H1 (cell line): ENCODE measurements around the gene MRPS34. TPM values are rescaled to one million over a fixed set of nuclear protein-coding genes. Genes with fewer than 3 reads are reported as not detected.

Experiments used
- CTCF ChIA-PET: fragments of 300-600 bp; sonication (Branson Sonifier 250); formaldehyde crosslinking; loops from one replicate; lab custom pipeline; 2021; ENCODE audit not compliant: partially characterized antibody; lab: Charles Lee
- POLR2A ChIA-PET: fragments of 300-600 bp; sonication (Branson Sonifier 250); formaldehyde crosslinking; loops from one replicate; lab custom pipeline; 2021; ENCODE audit warnings: inconsistent platforms; ENCODE audit not compliant: partially characterized antibody; lab: Charles Lee
- DNase-seq, 2 experiments: peaks; one replicate each; pipeline versions ENCODE4 v3.0.0 to v3.0.0-alpha.2; 2010 to 2022; ENCODE audit warnings: low spot score in 2 of 2, low read depth in 1 of 2, mixed read lengths in 1 of 2
- FAIRE-seq: peaks from 2 replicates; lab custom pipeline; 2011; peaks lifted over from hg19 to GRCh38; lab: Jason Lieb, UNC
- H2AFZ ChIP-seq: 2 replicates; pipeline ENCODE4 v1.8.1; 2012; ENCODE audit warnings: low read length, inconsistent platforms
- H2AK5ac ChIP-seq: 2 replicates; pipeline ENCODE4 v1.6.1; 2013; ENCODE audit warnings: low read depth, low read length
- H2BK120ac ChIP-seq: replicated peaks from 2 replicates; pipeline ENCODE3; 2013; ENCODE audit warnings: low read depth, low read length, inconsistent platforms
- H2BK12ac ChIP-seq: 2 replicates; pipeline ENCODE4 v1.6.1; 2013; ENCODE audit warnings: low read depth, low read length
- H2BK15ac ChIP-seq: 2 replicates; pipeline ENCODE4 v1.6.1; 2013; ENCODE audit warnings: low read length
- H2BK20ac ChIP-seq: 2 replicates; pipeline ENCODE4 v1.6.1; 2013; ENCODE audit warnings: low read length
- H2BK5ac ChIP-seq: 2 replicates; pipeline ENCODE4 v1.6.1; 2013; ENCODE audit warnings: low read depth, low read length
- H3K14ac ChIP-seq: 2 replicates; pipeline ENCODE4 v1.6.1; 2013; ENCODE audit warnings: inconsistent platforms; ENCODE audit not compliant: insufficient read length
- H3K18ac ChIP-seq: 2 replicates; pipeline ENCODE4 v1.6.1; 2013; ENCODE audit warnings: low read length; ENCODE audit errors: extremely low read depth
- H3K23ac ChIP-seq: 2 replicates; pipeline ENCODE4 v1.6.1; 2013; ENCODE audit warnings: inconsistent platforms; ENCODE audit not compliant: insufficient read length
- H3K23me2 ChIP-seq: 2 replicates; pipeline ENCODE4 v1.6.1; 2013; ENCODE audit warnings: low read depth, low read length
- H3K27ac ChIP-seq: 2 replicates; pipeline ENCODE4 v1.6.1; 2011; ENCODE audit warnings: low read depth, low read length, inconsistent platforms
- H3K27me3 ChIP-seq, 4 experiments: replicated peaks in 1 of 4; 1 replicate in 1 of 4; 2 replicates in 3 of 4; pipeline versions ENCODE4 v1.6.1 to v1.8.1; 2011 to 2013; ENCODE audit warnings: low read length in 3 of 4, mild to moderate bottlenecking in 3 of 4, inconsistent platforms in 2 of 4, mixed read lengths in 2 of 4, moderate library complexity in 1 of 4; ENCODE audit not compliant: control insufficient read depth in 3 of 4, insufficient read depth in 3 of 4; ENCODE audit errors: extremely low read depth in 1 of 4
- H3K36me3 ChIP-seq, 4 experiments: 2 replicates each; pipeline versions ENCODE4 v1.6.1 to v1.8.1; 2011 to 2013; ENCODE audit warnings: mild to moderate bottlenecking in 4 of 4, low read length in 3 of 4, moderate library complexity in 2 of 4, control low read depth in 1 of 4, inconsistent platforms in 1 of 4; ENCODE audit not compliant: insufficient read depth in 4 of 4, control insufficient read depth in 2 of 4
- H3K4ac ChIP-seq: replicated peaks from 2 replicates; pipeline ENCODE3; 2013; ENCODE audit warnings: low read length, low read depth, mixed read lengths, inconsistent platforms; ENCODE audit not compliant: insufficient read length
- H3K4me1 ChIP-seq, 4 experiments: replicated peaks in 1 of 4; 1 replicate in 1 of 4; 2 replicates in 3 of 4; pipeline versions ENCODE4 v1.6.1 to v1.8.1; 2011 to 2013; ENCODE audit warnings: low read length in 3 of 4, inconsistent platforms in 2 of 4, mixed read lengths in 1 of 4; ENCODE audit not compliant: insufficient read depth in 4 of 4, control insufficient read depth in 3 of 4
- H3K4me2 ChIP-seq, 2 experiments: 2 replicates each; pipeline versions ENCODE4 v1.6.1 to v1.8.1; 2011 to 2013; ENCODE audit warnings: low read depth in 2 of 2, low read length in 2 of 2, control low read depth in 1 of 2, inconsistent platforms in 1 of 2, mild to moderate bottlenecking in 1 of 2; ENCODE audit not compliant: insufficient read depth in 1 of 2
- H3K4me3 ChIP-seq, 4 experiments: fragments of 200-600, 300-600 bp in 1 of 4; sonication (generic), shearing (Covaris generic), sonication (Bioruptor Twin) in 1 of 4; 2 replicates each; pipeline versions ENCODE4 v1.5.1 to v1.8.1; 2011 to 2016; ENCODE audit warnings: low read length in 4 of 4, low read depth in 3 of 4, control low read depth in 2 of 4, inconsistent platforms in 2 of 4, mild to moderate bottlenecking in 2 of 4, mixed read lengths in 1 of 4, moderate library complexity in 1 of 4; ENCODE audit not compliant: insufficient read depth in 2 of 4; ENCODE audit errors: extremely low read depth in 1 of 4
- H3K56ac ChIP-seq: replicated peaks from 2 replicates; pipeline ENCODE3; 2013; ENCODE audit warnings: low read depth, mild to moderate bottlenecking, mixed read lengths, low read length, inconsistent platforms; ENCODE audit not compliant: insufficient read length
- H3K79me1 ChIP-seq: 2 replicates; pipeline ENCODE4 v1.6.1; 2013; ENCODE audit warnings: low read depth, low read length, control low read depth
- H3K79me2 ChIP-seq, 2 experiments: 2 replicates each; pipeline versions ENCODE4 v1.6.1 to v1.8.1; 2012 to 2013; ENCODE audit warnings: low read length in 2 of 2, mild to moderate bottlenecking in 2 of 2, inconsistent platforms in 1 of 2; ENCODE audit not compliant: insufficient read depth in 2 of 2, control insufficient read depth in 1 of 2
- H3K9ac ChIP-seq, 4 experiments: replicated peaks in 1 of 4; 1 replicate in 1 of 4; 2 replicates in 3 of 4; pipeline versions ENCODE4 v1.6.1 to v1.8.1; 2011 to 2013; ENCODE audit warnings: low read depth in 3 of 4, low read length in 3 of 4, control low read depth in 2 of 4, mild to moderate bottlenecking in 2 of 4, moderate library complexity in 2 of 4, inconsistent platforms in 1 of 4; ENCODE audit errors: extremely low read depth in 1 of 4
- H3K9me3 ChIP-seq, 2 experiments: 2 replicates each; pipeline versions ENCODE4 v1.6.1 to v1.8.1; 2012 to 2013; ENCODE audit warnings: mild to moderate bottlenecking in 2 of 2, moderate library complexity in 2 of 2, control low read depth in 1 of 2, inconsistent platforms in 1 of 2, low read depth in 1 of 2, low read length in 1 of 2, mixed read lengths in 1 of 2; ENCODE audit not compliant: insufficient read depth in 2 of 2
- H4K20me1 ChIP-seq, 2 experiments: replicated peaks in 1 of 2; 2 replicates each; pipeline versions ENCODE3 to v1.8.1; 2011 to 2013; ENCODE audit warnings: inconsistent platforms in 2 of 2, low read length in 2 of 2, mild to moderate bottlenecking in 1 of 2; ENCODE audit not compliant: insufficient read depth in 2 of 2, control insufficient read depth in 1 of 2
- H4K5ac ChIP-seq: 2 replicates; pipeline ENCODE4 v1.6.1; 2013; ENCODE audit warnings: low read length, low read depth, mixed read lengths, inconsistent platforms; ENCODE audit not compliant: insufficient read length
- H4K8ac ChIP-seq: 2 replicates; pipeline ENCODE4 v1.8.0; 2013; ENCODE audit warnings: mild to moderate bottlenecking, moderate library complexity, low read length, inconsistent platforms; ENCODE audit not compliant: insufficient read depth; ENCODE audit errors: extremely low read depth
- H4K91ac ChIP-seq: replicated peaks from 2 replicates; pipeline ENCODE3; 2013; ENCODE audit warnings: low read length, mixed read lengths, inconsistent platforms; ENCODE audit not compliant: insufficient read length
- ASH2L ChIP-seq: fragments of 200-600, 300-600 bp; sonication (generic); IDR thresholded peaks from one replicate; pipeline ENCODE4 v1.7.1; 2017; ENCODE audit warnings: low read length
- POLR2A ChIP-seq, 2 experiments: IDR thresholded peaks; 1 replicate in 1 of 2; 2 replicates in 1 of 2; pipeline ENCODE4 v1.6.1; 2011; ENCODE audit warnings: low read depth in 2 of 2, low read length in 2 of 2, mild to moderate bottlenecking in 2 of 2; ENCODE audit errors: control extremely low read depth in 1 of 2
- POLR2AphosphoS5 ChIP-seq: IDR thresholded peaks from 2 replicates; pipeline ENCODE4 v1.6.1; 2011; ENCODE audit warnings: low read depth, low read length
- RAD21 ChIP-seq, 2 experiments: IDR thresholded peaks in 1 of 2; conservative IDR thresholded peaks in 1 of 2; 2 replicates each; pipeline ENCODE4 v1.6.1; 2011; ENCODE audit warnings: low read depth in 2 of 2, low read length in 2 of 2, improper control_type of control experiment in 1 of 2, inconsistent platforms in 1 of 2, mild to moderate bottlenecking in 1 of 2, moderate library complexity in 1 of 2
- SIX5 ChIP-seq: IDR thresholded peaks from 2 replicates; pipeline ENCODE4 v1.6.1; 2011; ENCODE audit warnings: mild to moderate bottlenecking, low read depth, low read length
- SUZ12 ChIP-seq: fragments of 200-600 bp; sonication (generic); IDR thresholded peaks from 2 replicates; pipeline ENCODE4 v1.6.1; 2012; ENCODE audit warnings: mild to moderate bottlenecking, inconsistent platforms, low read length, moderate library complexity, mixed read lengths
- WGBS, 2 experiments: shearing (Covaris generic) in 1 of 2; methylation state at CpG; one replicate each; pipeline versions ENCODE4 v1.1.6 to v1.1.7; 2013 to 2015; ENCODE audit warnings: low lambda C conversion rate in 2 of 2, mixed read lengths in 2 of 2, inconsistent platforms in 1 of 2, low coverage in 1 of 2, missing lambda C conversion rate in 1 of 2; ENCODE audit not compliant: insufficient replicate concordance in 2 of 2, insufficient coverage in 1 of 2, insufficient read length in 1 of 2; ENCODE audit errors: extremely low coverage in 1 of 2, missing lambda C conversion rate in 1 of 2; 5-methylcytosine and 5-hydroxymethylcytosine counted together
- polyA plus RNA-seq, 7 experiments: library from polyadenylated mRNA; depleted of rRNA in 3 of 7; stranded (reverse) in 5 of 7; unstranded in 2 of 7; fragments of >200 nt in 5 of 7; fragments of 200-250 nt in 2 of 7; gene quantifications; 1 replicate in 5 of 7; 2 replicates in 1 of 7; 4 replicates in 1 of 7; pipeline versions ENCODE4 v1.2.1 to v1.2.3, GENCODE V29; 2011 to 2013; ENCODE audit warnings: missing spikeins in 2 of 7, mixed read lengths in 2 of 7
- total RNA-seq: library from RNA; stranded (reverse); fragmentation: NEBNext Ultra II Directional; extraction: Animal tissue kit (Norgen Biotek cat#: 25700); gene quantifications from 2 replicates; pipeline ENCODE4 v1.2.1, GENCODE V29; 2021
- TF ChIP-seq, protein P1 (sequence below): IDR thresholded peaks from 2 replicates; pipeline ENCODE4 v1.6.1; 2012; ENCODE audit warnings: inconsistent platforms
- TF ChIP-seq, protein P2 (sequence below): IDR thresholded peaks from 2 replicates; pipeline ENCODE4 v1.6.1; 2012; ENCODE audit warnings: low read length, inconsistent platforms

Gene MRPS34
- total and polyA plus RNA-seq, 2 of the 8 experiments (the other 6 are each of a cell fraction or from before 2014, with no cell fraction given) = 168 to 252 TPM

DNA sequence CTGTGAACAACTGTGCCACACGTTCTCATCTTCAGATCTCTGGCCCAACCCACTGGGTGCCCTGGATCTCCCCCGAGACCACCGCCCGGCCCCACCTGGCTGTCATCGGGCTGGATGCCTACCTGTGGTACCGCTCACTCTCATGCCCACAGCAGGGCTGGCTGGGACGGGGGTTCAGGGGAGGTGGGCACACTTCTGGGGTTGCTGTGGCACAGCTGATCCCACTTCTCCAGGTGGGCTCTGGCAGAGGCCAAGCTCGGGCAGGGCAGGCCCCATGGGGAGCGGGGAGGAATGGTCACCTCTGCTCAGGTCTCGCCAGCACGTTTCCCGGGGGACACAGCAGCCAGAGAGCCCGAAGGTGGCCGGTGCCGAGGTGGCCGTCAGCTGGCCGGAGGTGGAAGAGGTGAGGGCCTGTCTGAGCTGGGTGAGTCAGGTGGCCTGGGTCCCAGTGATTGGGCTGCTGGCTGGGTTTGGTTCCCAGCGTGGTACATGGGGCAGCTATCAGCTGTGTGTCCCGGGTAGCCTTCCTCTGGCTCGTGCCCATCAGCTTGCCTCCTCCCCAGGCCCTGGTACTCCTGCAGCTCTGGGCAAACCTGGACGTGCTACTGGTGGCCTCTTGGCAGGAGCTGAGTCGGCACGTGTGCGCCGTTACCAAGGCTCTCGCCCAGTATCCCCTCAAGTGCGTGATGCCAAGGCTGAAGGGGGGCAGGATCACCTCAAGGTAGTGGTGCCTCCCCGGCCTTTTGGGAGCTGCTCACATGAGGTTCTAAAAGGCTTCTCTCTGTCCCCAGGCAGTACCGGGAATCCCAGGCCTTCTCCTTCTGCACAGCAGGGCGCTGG, 2.3 kb upstream of the MRPS34 start:
- Histone ChIP-seq H2BK20ac (no peak overlapping the region), H3K79me1 (peaks cover 6% of the 10 kb centered on the region)
- DNase-seq = no peak

More for the DNA sequence above, 2.3 kb upstream of the MRPS34 start:
- Histone ChIP-seq H3K4me3 (no peak overlapping the region), H2BK5ac (no peak overlapping the region), H3K23ac (no peak overlapping the region), H2AFZ (no peak overlapping the region), H3K56ac (no peak overlapping the region), H3K18ac (no peak overlapping the region), H3K14ac (no peak overlapping the region), H4K8ac (peak overlapping the region; percentile 46; the same call in 1 of the 2 replicates), H3K4ac (no peak overlapping the region), H3K9me3 (no peaks in the 10 kb centered on the region), H4K91ac (no peak overlapping the region), H2AK5ac (no peak overlapping the region), H4K5ac (no peak overlapping the region), H3K27ac (no peak overlapping the region), H2BK120ac (no peak overlapping the region), H3K79me2 (peaks cover 0 to 15% of the 10 kb centered on the region in 2 experiments; a peak in 1 of 4 replicates), H2BK15ac (no peak overlapping the region), H3K4me1 (peaks cover 0 to 8% (median 5%) of the 10 kb centered on the region in 4 experiments; a peak in 5 of 7 replicates), H3K9ac (no peak overlapping the region), H3K23me2 (peaks cover 17% of the 10 kb centered on the region), H2BK12ac (no peak overlapping the region), H3K27me3 (no peaks in the 10 kb centered on the region), H4K20me1 (peaks cover 0 to 30% of the 10 kb centered on the region in 2 experiments), H3K36me3 (peaks cover 0 to 23% (median 8%) of the 10 kb centered on the region in 4 experiments; a peak in 5 of 8 replicates), H3K4me2 (no peak overlapping the region; a peak in 1 of 4 replicates)
- TF ChIP-seq, protein P1, sequence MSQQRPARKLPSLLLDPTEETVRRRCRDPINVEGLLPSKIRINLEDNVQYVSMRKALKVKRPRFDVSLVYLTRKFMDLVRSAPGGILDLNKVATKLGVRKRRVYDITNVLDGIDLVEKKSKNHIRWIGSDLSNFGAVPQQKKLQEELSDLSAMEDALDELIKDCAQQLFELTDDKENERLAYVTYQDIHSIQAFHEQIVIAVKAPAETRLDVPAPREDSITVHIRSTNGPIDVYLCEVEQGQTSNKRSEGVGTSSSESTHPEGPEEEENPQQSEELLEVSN = no peak
- no peak for TF ChIP-seq SIX5
- TF ChIP-seq POLR2A (IDR thresholded peaks at IDR 0.05; ENCODE audit: control extremely low read depth in 1 of 2, low read depth in 2 of 2, low read length in 2 of 2) = peak in 1 of 2 experiments; percentile 17; a peak in 1 of 3 replicates
- TF ChIP-seq ASH2L = no peak
- no peak for TF ChIP-seq RAD21 (IDR thresholded peaks at IDR 0.05 in 1 of 2, conservative IDR thresholded peaks at IDR 0.05 in 1 of 2; ENCODE audit: low read depth in 2 of 2, low read length in 2 of 2)
- TF ChIP-seq POLR2AphosphoS5 = no peak
- TF ChIP-seq, protein P2, sequence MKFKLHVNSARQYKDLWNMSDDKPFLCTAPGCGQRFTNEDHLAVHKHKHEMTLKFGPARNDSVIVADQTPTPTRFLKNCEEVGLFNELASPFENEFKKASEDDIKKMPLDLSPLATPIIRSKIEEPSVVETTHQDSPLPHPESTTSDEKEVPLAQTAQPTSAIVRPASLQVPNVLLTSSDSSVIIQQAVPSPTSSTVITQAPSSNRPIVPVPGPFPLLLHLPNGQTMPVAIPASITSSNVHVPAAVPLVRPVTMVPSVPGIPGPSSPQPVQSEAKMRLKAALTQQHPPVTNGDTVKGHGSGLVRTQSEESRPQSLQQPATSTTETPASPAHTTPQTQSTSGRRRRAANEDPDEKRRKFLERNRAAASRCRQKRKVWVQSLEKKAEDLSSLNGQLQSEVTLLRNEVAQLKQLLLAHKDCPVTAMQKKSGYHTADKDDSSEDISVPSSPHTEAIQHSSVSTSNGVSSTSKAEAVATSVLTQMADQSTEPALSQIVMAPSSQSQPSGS = no peak
- TF ChIP-seq SUZ12 = no peak
- POLR2A ChIA-PET = interaction anchor here (0.6 to 13.5 kb wide), 10 partner anchors 4 to 1355 kb away, joined by 3 to 246 read pairs (median 4); partner anchors contain the start of genes EME2, JPT2, MRPS34 and NME3
- WGBS, 2 experiments = 94% methylated on average over 20 of the region's 30 CpGs; no CpG with 5 or more reads in 1 of the 2 experiments
- no peak for FAIRE-seq
- CTCF ChIA-PET = interaction anchor here (1.1 to 2.7 kb wide), 7 partner anchors 8 to 48 kb away, joined by 3 to 13 read pairs (median 5); partner anchors contain the start of genes IGFALS, NUBP2 and SPSB3
